H9 (cell line): ENCODE data around the gene TMEM175. TPM values are rescaled to one million over a fixed set of nuclear protein-coding genes. Genes with fewer than 3 reads are reported as not detected.

Source experiments
- DNase-seq: peaks from one replicate; pipeline ENCODE4 v3.0.0-alpha.2; 2017
- H2AFZ ChIP-seq: one replicate; pipeline ENCODE4 v1.6.1; 2013; ENCODE audit warnings: mild to moderate bottlenecking, low read length, control low read depth, moderate library complexity
- H2AK5ac ChIP-seq: 2 replicates; pipeline ENCODE4 v1.6.1; 2013; ENCODE audit warnings: low read length, control low read depth, mixed read lengths; ENCODE audit not compliant: insufficient read length
- H2BK120ac ChIP-seq: one replicate; pipeline ENCODE4 v1.6.1; 2013; ENCODE audit warnings: low read depth, mild to moderate bottlenecking, low read length, control low read depth, inconsistent platforms; ENCODE audit not compliant: poor library complexity, severe bottlenecking
- H2BK12ac ChIP-seq: 2 replicates; pipeline ENCODE4 v1.6.1; 2013; ENCODE audit warnings: low read length, control low read depth, mixed read lengths, low read depth; ENCODE audit not compliant: insufficient read length
- H2BK15ac ChIP-seq: 2 replicates; pipeline ENCODE4 v1.6.1; 2013; ENCODE audit warnings: low read depth, low read length, control low read depth
- H2BK20ac ChIP-seq: one replicate; pipeline ENCODE4 v1.6.1; 2013; ENCODE audit warnings: low read depth, mild to moderate bottlenecking, low read length, control low read depth, inconsistent platforms; ENCODE audit not compliant: poor library complexity, severe bottlenecking
- H2BK5ac ChIP-seq: 2 replicates; pipeline ENCODE4 v1.6.1; 2013; ENCODE audit warnings: low read length, control low read depth, mixed read lengths; ENCODE audit not compliant: insufficient read length
- H3K14ac ChIP-seq: 2 replicates; pipeline ENCODE4 v1.6.1; 2013; ENCODE audit warnings: low read length, control low read depth; ENCODE audit not compliant: insufficient read depth
- H3K18ac ChIP-seq: 2 replicates; pipeline ENCODE4 v1.6.1; 2013; ENCODE audit warnings: low read depth, mild to moderate bottlenecking, mixed read lengths, low read length, control low read depth; ENCODE audit not compliant: insufficient read length
- H3K23ac ChIP-seq: 2 replicates; pipeline ENCODE4 v1.6.1; 2013; ENCODE audit warnings: low read length, control low read depth, mixed read lengths, low read depth; ENCODE audit not compliant: insufficient read length
- H3K23me2 ChIP-seq: 2 replicates; pipeline ENCODE4 v1.6.1; 2013; ENCODE audit warnings: low read depth, mild to moderate bottlenecking, mixed read lengths, low read length, control low read depth; ENCODE audit not compliant: insufficient read length, poor library complexity, severe bottlenecking
- H3K27ac ChIP-seq: 2 replicates; pipeline ENCODE4 v1.5.1; 2013; ENCODE audit warnings: low read length, control low read depth, mixed read lengths, low read depth; ENCODE audit not compliant: insufficient read length
- H3K27me3 ChIP-seq: 2 replicates; pipeline ENCODE4 v1.6.1; 2013; ENCODE audit warnings: low read length, control low read depth, inconsistent platforms; ENCODE audit not compliant: insufficient read depth
- H3K4ac ChIP-seq: 2 replicates; pipeline ENCODE4 v1.6.1; 2013; ENCODE audit warnings: low read depth, mild to moderate bottlenecking, control low read depth, inconsistent platforms, low read length, moderate library complexity
- H3K4me1 ChIP-seq: 2 replicates; pipeline ENCODE4 v1.6.1; 2013; ENCODE audit warnings: low read length, control low read depth, inconsistent platforms; ENCODE audit not compliant: insufficient read depth
- H3K4me2 ChIP-seq: 2 replicates; pipeline ENCODE4 v1.6.1; 2013; ENCODE audit warnings: low read length, control low read depth, mixed read lengths; ENCODE audit not compliant: insufficient read length, insufficient read depth
- H3K56ac ChIP-seq: 2 replicates; pipeline ENCODE4 v1.6.1; 2013; ENCODE audit warnings: low read depth, mild to moderate bottlenecking, mixed read lengths, low read length, control low read depth; ENCODE audit not compliant: insufficient read length
- H3K79me1 ChIP-seq: 2 replicates; pipeline ENCODE4 v1.6.1; 2013; ENCODE audit warnings: low read depth, mild to moderate bottlenecking, moderate library complexity, low read length, control low read depth, inconsistent platforms; ENCODE audit not compliant: insufficient read depth, poor library complexity, severe bottlenecking
- H3K79me2 ChIP-seq: 2 replicates; pipeline ENCODE4 v1.6.1; 2013; ENCODE audit warnings: low read length, control low read depth, inconsistent platforms; ENCODE audit not compliant: insufficient read depth
- H3K9ac ChIP-seq: 2 replicates; pipeline ENCODE4 v1.6.1; 2013; ENCODE audit warnings: low read length, control low read depth, mixed read lengths; ENCODE audit not compliant: insufficient read length; ENCODE audit errors: extremely low read depth
- H3K9me3 ChIP-seq: one replicate; pipeline ENCODE4 v1.6.1; 2013; ENCODE audit warnings: low read depth, low read length, inconsistent platforms; ENCODE audit not compliant: control insufficient read depth
- H3T11ph ChIP-seq: one replicate; pipeline ENCODE4 v1.6.1; 2013; ENCODE audit warnings: mild to moderate bottlenecking, low read length, control low read depth, inconsistent platforms
- H4K20me1 ChIP-seq: one replicate; pipeline ENCODE4 v1.6.1; 2013; ENCODE audit not compliant: control insufficient read depth, insufficient read length, insufficient read depth
- H4K5ac ChIP-seq: 2 replicates; pipeline ENCODE4 v1.6.1; 2013; ENCODE audit warnings: low read depth, mild to moderate bottlenecking, mixed read lengths, low read length, control low read depth; ENCODE audit not compliant: insufficient read length
- H4K8ac ChIP-seq: replicated peaks from 2 replicates; pipeline ENCODE4 v1.6.1; 2013; ENCODE audit warnings: low read length, control low read depth, mixed read lengths, low read depth; ENCODE audit not compliant: insufficient read length
- H4K91ac ChIP-seq: 2 replicates; pipeline ENCODE4 v1.6.1; 2013; ENCODE audit warnings: low read depth, mild to moderate bottlenecking, moderate library complexity, mixed read lengths, low read length, control low read depth; ENCODE audit not compliant: insufficient read length
- H3K27ac Mint-ChIP-seq, 3 experiments: 2 replicates in 2 of 3; 3 replicates in 1 of 3; pipeline ENCODE4 v1.8.0; 2020 to 2021; ENCODE audit warnings: mixed read lengths in 3 of 3, mild to moderate bottlenecking in 1 of 3, moderate library complexity in 1 of 3
- H3K27me3 Mint-ChIP-seq: 2 replicates; pipeline ENCODE4 v1.8.0; 2021; ENCODE audit warnings: low read depth, mild to moderate bottlenecking, moderate library complexity, mixed read lengths
- H3K36me3 Mint-ChIP-seq, 3 experiments: 2 replicates in 2 of 3; 3 replicates in 1 of 3; pipeline ENCODE4 v1.8.0; 2020 to 2021; ENCODE audit warnings: low read depth in 3 of 3, mixed read lengths in 3 of 3; ENCODE audit not compliant: insufficient read depth in 1 of 3
- H3K4me1 Mint-ChIP-seq, 2 experiments: 2 replicates each; pipeline ENCODE4 v1.8.0; 2020; ENCODE audit warnings: mixed read lengths in 2 of 2
- H3K4me3 Mint-ChIP-seq, 2 experiments: 2 replicates in 1 of 2; 3 replicates in 1 of 2; pipeline ENCODE4 v1.8.0; 2020 to 2021; ENCODE audit warnings: mild to moderate bottlenecking in 2 of 2, mixed read lengths in 2 of 2, moderate library complexity in 1 of 2
- H3K9me3 Mint-ChIP-seq, 2 experiments: 2 replicates in 1 of 2; 3 replicates in 1 of 2; pipeline ENCODE4 v1.8.0; 2020; ENCODE audit warnings: mild to moderate bottlenecking in 2 of 2, mixed read lengths in 2 of 2, moderate library complexity in 1 of 2
- CTCF ChIP-seq: fragments of 200-600 bp; sonication (generic); conservative IDR thresholded peaks from 3 replicates; pipeline ENCODE4 v1.8.0; 2021; ENCODE audit warnings: antibody characterized with exemption, mild to moderate bottlenecking
- WGBS: extraction: QIAGEN DNeasy Blood & Tissue Kit; methylation state at CpG from one replicate; pipeline ENCODE4 v1.1.7; 2013; ENCODE audit warnings: missing lambda C conversion rate, low lambda C conversion rate, mixed read lengths; ENCODE audit not compliant: insufficient read length; ENCODE audit errors: extremely low coverage; 5-methylcytosine and 5-hydroxymethylcytosine counted together
- total RNA-seq: library from RNA; stranded (reverse); gene quantifications from 2 replicates; pipeline ENCODE4 v1.2.1, GENCODE V29; 2021

TMEM175 gene
- total RNA-seq, 1 experiment from 2014 or later = 6.4 TPM

GRCh38 chr4:949656-950055 lies 17.4 kb downstream of the TMEM175 start:
- H3K18ac ChIP-seq = no peak overlapping the region
- Mint-ChIP-seq H3K36me3 (no peaks in the 10 kb centered on the region; a peak in 1 of 7 replicates), H3K9me3 (no peaks in the 10 kb centered on the region), H3K27ac (no peak overlapping the region), H3K4me3 (no peak overlapping the region), H3K4me1 (peaks cover 13 to 21% of the 10 kb centered on the region in 2 experiments), H3K27me3 (peaks cover 7% of the 10 kb centered on the region)
- no CpG with 5 or more reads among the region's 20 CpGs for WGBS
- H3K79me2 ChIP-seq = no peaks in the 10 kb centered on the region
- no peaks in the 10 kb centered on the region; the same call in 1 of the 2 replicates for H3K4me1 ChIP-seq
- no peak overlapping the region for H2BK5ac ChIP-seq
- no peak overlapping the region for H3K23ac ChIP-seq
- no peak overlapping the region for H3K4ac ChIP-seq
- H3K79me1 ChIP-seq = no peaks in the 10 kb centered on the region
- no peaks in the 10 kb centered on the region for H4K20me1 ChIP-seq
- H2BK15ac ChIP-seq = no peak overlapping the region
- no peak overlapping the region for H2AK5ac ChIP-seq
- no peak overlapping the region for H3K56ac ChIP-seq
- H4K5ac ChIP-seq = no peak overlapping the region
- H3K23me2 ChIP-seq = no peaks in the 10 kb centered on the region
- no peak overlapping the region for H4K8ac ChIP-seq
- H2BK20ac ChIP-seq = no peak overlapping the region
- no peaks in the 10 kb centered on the region for H3K9me3 ChIP-seq
- H3K9ac ChIP-seq = no peak overlapping the region
- H3T11ph ChIP-seq = no peak overlapping the region
- DNase-seq = no peak
- H2BK120ac ChIP-seq = no peak overlapping the region
- H3K27me3 ChIP-seq = no peaks in the 10 kb centered on the region
- no peak overlapping the region for H4K91ac ChIP-seq
- H2AFZ ChIP-seq = no peak overlapping the region
- H2BK12ac ChIP-seq = no peak overlapping the region
- H3K27ac ChIP-seq = no peak overlapping the region
- no peak overlapping the region for H3K4me2 ChIP-seq
- no peak overlapping the region; the same call in 1 of the 2 replicates for H3K14ac ChIP-seq
- no peak for TF ChIP-seq CTCF
